NCI-H2029 (cell line): ENCODE measurements around the gene SLC38A11.
"Not testable (repeated sequence)": the region's sequence is repeated elsewhere in the genome, so short reads cannot be mapped to it uniquely, and the experiment has no call there.

Source experiments
- DNase-seq: peaks from one replicate; lab custom pipeline; 2025; lab: John Stamatoyannopoulos, UW

The SLC38A11 gene

GRCh38 chr2:164954954-164955701 is at the start of gene SLC38A11:
TSS of gene SLC38A11 (minus strand) at chr2:164955525. CDS start at chr2:164955247, 278 bp downstream.
- no peak for DNase-seq

GRCh38 chr2:165003443-165004130 is 48.3 kb upstream of the SLC38A11 start:
- DNase-seq, result no peak

- DNase-seq, result no peak
These were observed 47.3 kb upstream of the SLC38A11 start for GRCh38 chr2:165002638-165003037.

- DNase-seq, result not testable (repeated sequence)
These were observed 39.5 kb upstream of the SLC38A11 start for GRCh38 chr2:164994664-164995299.

GRCh38 chr2:164993287-164994016 is 38.1 kb upstream of the SLC38A11 start:
- no peak for DNase-seq

GRCh38 chr2:164992818-164993217 is 37.5 kb upstream of the SLC38A11 start:
- DNase-seq, result peak; percentile 50

- not testable (repeated sequence) for DNase-seq
These were observed 36.7 kb upstream of the SLC38A11 start for GRCh38 chr2:164992093-164992454.

GRCh38 chr2:164991361-164992092 is 36.2 kb upstream of the SLC38A11 start:
- not testable (repeated sequence) for DNase-seq

- DNase-seq, result not testable (repeated sequence)
These were observed 35.6 kb upstream of the SLC38A11 start for GRCh38 chr2:164990953-164991352.

GRCh38 chr2:164988805-164989204 is 33.5 kb upstream of the SLC38A11 start:
- DNase-seq, result not testable (repeated sequence)

- DNase-seq, result not testable (repeated sequence)
These were observed 30.7 kb upstream of the SLC38A11 start for GRCh38 chr2:164986027-164986426.

- no peak for DNase-seq
These were observed 29.1 kb upstream of the SLC38A11 start for GRCh38 chr2:164984428-164984827.

GRCh38 chr2:164981217-164981990 is 26.1 kb upstream of the SLC38A11 start:
- DNase-seq, result no peak

GRCh38 chr2:164980688-164981087 is 25.4 kb upstream of the SLC38A11 start:
- not testable (repeated sequence) for DNase-seq

GRCh38 chr2:164979113-164979512 is 23.8 kb upstream of the SLC38A11 start:
- DNase-seq, result no peak

GRCh38 chr2:164976875-164977470 is 21.6 kb upstream of the SLC38A11 start:
- DNase-seq, result not testable (repeated sequence)

- DNase-seq, result no peak
These were observed 21.0 kb upstream of the SLC38A11 start for GRCh38 chr2:164976301-164976700.

GRCh38 chr2:164975891-164976290 is 20.6 kb upstream of the SLC38A11 start:
- no peak for DNase-seq

- no peak for DNase-seq
These were observed 18.9 kb upstream of the SLC38A11 start for GRCh38 chr2:164974221-164974620.

- no peak for DNase-seq
These were observed 16.9 kb upstream of the SLC38A11 start for GRCh38 chr2:164972216-164972615.
